HL-60 (cell line): ENCODE measurements around the gene KIFC1.
A peak's percentile ranks its signal among the peaks of the same experiment; 100 is the strongest.
"Not testable (repeated sequence)": the region's sequence is repeated elsewhere in the genome, so short reads cannot be mapped to it uniquely, and the experiment has no call there.

Experiments
- DNase-seq, 2 experiments: peaks; one replicate each; pipeline ENCODE4 v3.0.0-alpha.2; 2010 to 2020; ENCODE audit warnings: low read depth in 1 of 2, low spot score in 1 of 2
- H3K27ac ChIP-seq: fragments of 250-450 bp; sonication (Bioruptor Pico); replicated peaks from 2 replicates; pipeline ENCODE4 v1.5.1; 2020; ENCODE audit warnings: mild to moderate bottlenecking, moderate library complexity
- H3K27me3 ChIP-seq: fragments of 250-450 bp; sonication (Bioruptor Pico); 2 replicates; pipeline ENCODE4 v1.5.1; 2021; ENCODE audit warnings: mild to moderate bottlenecking, moderate library complexity; ENCODE audit not compliant: insufficient read depth, poor library complexity, severe bottlenecking
- H3K4me3 ChIP-seq: replicated peaks from 2 replicates; pipeline ENCODE4 v1.5.1; 2011; ENCODE audit warnings: mild to moderate bottlenecking, control low read depth, low read length; ENCODE audit not compliant: insufficient read depth
- CTCF ChIP-seq: IDR thresholded peaks from one replicate; pipeline ENCODE4 v1.5.1; 2011; ENCODE audit warnings: low read length, control low read depth, inconsistent platforms; ENCODE audit not compliant: insufficient read depth
- GABPA ChIP-seq: IDR thresholded peaks from 2 replicates; pipeline ENCODE4 v1.6.1; 2012; ENCODE audit warnings: low read depth
- POLR2AphosphoS5 ChIP-seq: IDR thresholded peaks from 2 replicates; pipeline ENCODE4 v1.6.1; 2012; ENCODE audit warnings: low read depth
- REST ChIP-seq: IDR thresholded peaks from 2 replicates; pipeline ENCODE4 v1.6.1; 2012; ENCODE audit warnings: low read depth; ENCODE audit not compliant: insufficient replicate concordance
- SPI1 ChIP-seq: IDR thresholded peaks from 2 replicates; pipeline ENCODE4 v1.6.1; 2012; ENCODE audit warnings: low read depth, mild to moderate bottlenecking, borderline replicate concordance

Gene KIFC1

GRCh38 chr6:33344701-33345697 lies 46.6 kb upstream of the KIFC1 start:
- Histone ChIP-seq H3K27me3 (no peaks in the 10 kb centered on the region), H3K4me3 (no peak overlapping the region), H3K27ac (no peak overlapping the region)
- peak; percentile 40 to 64 for DNase-seq
- peak; percentile 19 for TF ChIP-seq CTCF
- TF ChIP-seq POLR2AphosphoS5 = no peak
- TF ChIP-seq REST = no peak
- TF ChIP-seq SPI1 = no peak
- no peak for TF ChIP-seq GABPA

- H3K4me3 ChIP-seq, DNase-seq, H3K27ac ChIP-seq, H3K27me3 ChIP-seq: not testable (repeated sequence)
Measured at GRCh38 chr6:33346972-33347371, 44.7 kb upstream of the KIFC1 start.

GRCh38 chr6:33347816-33348215 lies 43.8 kb upstream of the KIFC1 start:
- H3K27me3 ChIP-seq = no peaks in the 10 kb centered on the region
- H3K4me3 ChIP-seq = no peak overlapping the region
- H3K27ac ChIP-seq = no peak overlapping the region
- TF ChIP-seq REST = no peak
- no peak for TF ChIP-seq CTCF
- no peak for TF ChIP-seq GABPA
- no peak for TF ChIP-seq POLR2AphosphoS5
- TF ChIP-seq SPI1 = no peak
- no peak for DNase-seq

GRCh38 chr6:33355860-33356259 lies 35.8 kb upstream of the KIFC1 start:
- not testable (repeated sequence) for H3K4me3 ChIP-seq, DNase-seq, H3K27ac ChIP-seq, H3K27me3 ChIP-seq

GRCh38 chr6:33356295-33356694 lies 35.3 kb upstream of the KIFC1 start:
- TF ChIP-seq GABPA (no peak), SPI1 (no peak)
- H3K4me3 ChIP-seq = no peak overlapping the region
- H3K27ac ChIP-seq = no peak overlapping the region
- H3K27me3 ChIP-seq = peaks cover 2% of the 10 kb centered on the region
- DNase-seq = no peak

- not testable (repeated sequence) for H3K4me3 ChIP-seq
Measured at GRCh38 chr6:33357160-33357871, 34.3 kb upstream of the KIFC1 start.

More at GRCh38 chr6:33357160-33357871, 34.3 kb upstream of the KIFC1 start:
- H3K27ac ChIP-seq, DNase-seq, H3K27me3 ChIP-seq: not testable (repeated sequence)
